ENCODE data around the gene COBL. TPM values are rescaled to one million over a fixed set of nuclear protein-coding genes. Genes with fewer than 3 reads are reported as not detected.

COBL gene
- total and polyA plus RNA-seq, 2 of the 8 experiments (the other 6 are each of a cell fraction or from before 2014, with no cell fraction given) = 13.8 to 40.4 TPM

DNA sequence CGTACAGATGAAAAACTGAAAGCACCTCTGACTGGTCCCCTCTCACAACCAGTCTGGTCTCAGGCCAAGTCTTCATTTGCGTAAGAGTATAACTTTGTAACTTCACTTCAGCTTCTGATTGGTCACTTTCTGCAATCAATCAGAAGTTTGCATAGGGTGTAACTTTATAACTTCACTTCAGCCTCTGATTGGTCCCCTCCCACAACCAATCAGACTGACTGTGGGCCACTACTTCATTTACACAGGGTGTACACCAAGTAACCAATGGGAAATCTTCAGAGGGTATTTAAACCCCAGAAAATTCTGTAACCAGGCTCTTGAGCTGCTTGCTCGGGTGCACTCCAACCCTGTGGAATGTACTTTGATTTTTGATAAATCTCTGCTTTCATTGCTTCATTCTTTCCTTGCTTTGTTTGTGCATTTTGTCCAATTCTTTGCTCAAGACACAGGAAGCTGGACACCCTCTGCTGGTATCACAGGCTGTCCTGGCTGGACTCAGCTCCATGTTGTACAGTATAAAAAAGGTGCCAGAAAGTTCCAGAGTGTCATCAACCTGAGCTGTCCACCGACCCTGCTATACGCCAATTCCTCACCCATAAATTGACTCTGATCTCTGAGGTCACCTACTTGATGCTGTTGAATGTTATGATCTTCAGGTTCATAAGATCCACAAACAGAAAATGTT lies 74.5 kb downstream of the COBL start:
- Histone ChIP-seq H4K8ac (ENCODE audit: extremely low read depth, insufficient read depth, low read length) (no peak overlapping the region), H3K79me2 (ENCODE audit: control insufficient read depth in 1 of 2, insufficient read depth in 2 of 2, low read length in 2 of 2) (peaks cover 0 to 46% of the 10 kb centered on the region in 2 experiments; a peak in 3 of 4 replicates), H3K4me3 (ENCODE audit: extremely low read depth in 1 of 4, insufficient read depth in 2 of 4, low read depth in 3 of 4, low read length in 4 of 4) (no peak overlapping the region), H3K79me1 (ENCODE audit: low read depth, low read length) (peaks cover 5% of the 10 kb centered on the region; the same call in 1 of the 2 replicates), H2BK5ac (ENCODE audit: low read depth, low read length) (no peak overlapping the region), H2BK20ac (ENCODE audit: low read length) (no peak overlapping the region), H4K5ac (ENCODE audit: insufficient read length, low read depth, low read length) (no peak overlapping the region), H3K23me2 (ENCODE audit: low read depth, low read length) (no peaks in the 10 kb centered on the region), H3K27me3 (replicated peaks in 1 of 4; ENCODE audit: control insufficient read depth in 3 of 4, extremely low read depth in 1 of 4, insufficient read depth in 3 of 4, low read length in 3 of 4) (no peaks in the 10 kb centered on the region), H2BK15ac (ENCODE audit: low read length) (no peak overlapping the region), H3K4ac (replicated peaks; ENCODE audit: insufficient read length, low read depth, low read length) (no peak overlapping the region), H3K9me3 (ENCODE audit: insufficient read depth in 2 of 2, low read depth in 1 of 2, low read length in 1 of 2) (no peaks in the 10 kb centered on the region), H3K36me3 (ENCODE audit: control insufficient read depth in 2 of 4, insufficient read depth in 4 of 4, low read length in 3 of 4) (no peaks in the 10 kb centered on the region), H3K4me1 (replicated peaks in 1 of 4; ENCODE audit: control insufficient read depth in 3 of 4, insufficient read depth in 4 of 4, low read length in 3 of 4) (peaks cover 0 to 13% (median 3%) of the 10 kb centered on the region in 4 experiments; a peak in 4 of 7 replicates), H3K56ac (replicated peaks; ENCODE audit: insufficient read length, low read depth, low read length) (no peak overlapping the region), H2AK5ac (ENCODE audit: low read depth, low read length) (no peak overlapping the region), H4K91ac (replicated peaks; ENCODE audit: insufficient read length, low read length) (no peak overlapping the region), H3K9ac (replicated peaks in 1 of 4; ENCODE audit: extremely low read depth in 1 of 4, low read depth in 3 of 4, low read length in 3 of 4) (no peak overlapping the region), H3K27ac (ENCODE audit: low read depth, low read length) (no peak overlapping the region), H3K23ac (ENCODE audit: insufficient read length) (no peak overlapping the region), H2BK120ac (replicated peaks; ENCODE audit: low read depth, low read length) (no peak overlapping the region), H2BK12ac (ENCODE audit: low read depth, low read length) (no peak overlapping the region), H3K18ac (ENCODE audit: extremely low read depth, low read length) (no peak overlapping the region), H3K14ac (ENCODE audit: insufficient read length) (no peak overlapping the region), H4K20me1 (replicated peaks in 1 of 2; ENCODE audit: control insufficient read depth in 1 of 2, insufficient read depth in 2 of 2, low read length in 2 of 2) (peaks cover 2 to 12% of the 10 kb centered on the region in 2 experiments), H3K4me2 (ENCODE audit: insufficient read depth in 1 of 2, low read depth in 2 of 2, low read length in 2 of 2) (no peak overlapping the region), H2AFZ (ENCODE audit: low read length) (no peak overlapping the region)
- ChIA-PET POLR2A (ENCODE audit: partially characterized antibody) (interaction anchor here (1.6 kb wide), 1 partner anchor 13 kb away, joined by 5 read pairs; no protein-coding TSS in a partner anchor), CTCF (ENCODE audit: partially characterized antibody) (interaction anchor here (0.7 to 2.7 kb wide), 7 partner anchors 9 to 113 kb away, joined by 3 to 10 read pairs (median 3); no protein-coding TSS in a partner anchor)
- no peak for FAIRE-seq
- DNase-seq (ENCODE audit: low read depth in 1 of 2, low spot score in 2 of 2) = peak in 1 of 2 experiments; percentile 30
- WGBS, 2 experiments (ENCODE audit: extremely low coverage in 1 of 2, insufficient coverage in 1 of 2, insufficient read length in 1 of 2, insufficient replicate concordance in 2 of 2, low coverage in 1 of 2, low lambda C conversion rate in 2 of 2, missing lambda C conversion rate in 1 of 2) = 88% methylated on average over 5 of the region's 5 CpGs; no CpG with 5 or more reads in 1 of the 2 experiments
- TF ChIP-seq RXRA (IDR thresholded peaks at IDR 0.05; ENCODE audit: insufficient read depth, low read depth, low read length) (no peak), CBX5 (IDR thresholded peaks at IDR 0.05; ENCODE audit: low read depth, low read length) (no peak), PHF8 (conservative IDR thresholded peaks at IDR 0.05; ENCODE audit: low read depth, low read length) (no peak), POLR2AphosphoS5 (IDR thresholded peaks at IDR 0.05; ENCODE audit: low read depth, low read length) (no peak), BRCA1 (IDR thresholded peaks at IDR 0.05; ENCODE audit: low read depth, low read length) (no peak), ASH2L (IDR thresholded peaks at IDR 0.05; ENCODE audit: low read length) (no peak), RAD21 (IDR thresholded peaks at IDR 0.05 in 1 of 2, conservative IDR thresholded peaks at IDR 0.05 in 1 of 2; ENCODE audit: low read depth in 2 of 2, low read length in 2 of 2) (no peak), HDAC2 (IDR thresholded peaks at IDR 0.05; ENCODE audit: borderline replicate concordance in 1 of 2, low read depth in 2 of 2, low read length in 2 of 2) (no peak), EP300 (IDR thresholded peaks at IDR 0.05; ENCODE audit: borderline replicate concordance in 1 of 2, low read depth in 2 of 2, low read length in 2 of 2) (no peak), EGR1 (IDR thresholded peaks at IDR 0.05; ENCODE audit: borderline replicate concordance, low read depth, low read length) (no peak), RNF2 (IDR thresholded peaks at IDR 0.05; ENCODE audit: borderline replicate concordance, low read depth, low read length, missing control alignments, poor library complexity, severe bottlenecking) (no peak)
